ENCODE results near the gene RUFY4. TPM values are rescaled to one million over a fixed set of nuclear protein-coding genes. Genes with fewer than 3 reads are reported as not detected.

The RUFY4 gene
- total and polyA plus RNA-seq, 10 donors: 0.32 to 4.5 (median 2.6) TPM

GRCh38 chr2:218026244-218026643, 42.8 kb upstream of the RUFY4 start:
- Histone ChIP-seq H3K4me3 (no peak overlapping the region), H3K27ac (no peak overlapping the region), H3K27me3 (replicated peaks in 1 of 7) (no peaks in the 10 kb centered on the region), H3K9me3 (no peaks in the 10 kb centered on the region), H3K4me1 (no peaks in the 10 kb centered on the region), H3K36me3 (no peaks in the 10 kb centered on the region)
- WGBS, 5 donors: 85 to 96% (median 91%) methylated on average over 7 of the region's 7 CpGs
- no peak for DNase-seq
- TF ChIP-seq POLR2A (IDR thresholded peaks at IDR 0.05) (no peak), CTCF (IDR thresholded peaks at IDR 0.05 in 8 of 11, conservative IDR thresholded peaks at IDR 0.05 in 3 of 11) (no peak), POLR2AphosphoS5 (IDR thresholded peaks at IDR 0.05) (no peak)
- intact Hi-C loops (cut with DNase I; ENCODE audit: low total_unique reads): no loop called here

- Histone ChIP-seq H3K36me3 (no peaks in the 10 kb centered on the region), H3K27me3 (replicated peaks in 1 of 7) (no peaks in the 10 kb centered on the region), H3K27ac (no peak overlapping the region), H3K9me3 (no peaks in the 10 kb centered on the region), H3K4me3 (no peak overlapping the region), H3K4me1 (no peaks in the 10 kb centered on the region)
- TF ChIP-seq POLR2AphosphoS5 (IDR thresholded peaks at IDR 0.05) (no peak), CTCF (IDR thresholded peaks at IDR 0.05 in 8 of 11, conservative IDR thresholded peaks at IDR 0.05 in 3 of 11) (no peak), POLR2A (IDR thresholded peaks at IDR 0.05) (no peak)
- no peak for DNase-seq
- intact Hi-C loops (cut with DNase I; ENCODE audit: low total_unique reads): no loop called here
- WGBS, 5 donors: 78 to 84% (median 83%) methylated on average over 15 to 17 of the region's 17 CpGs
These were observed 42.2 kb upstream of the RUFY4 start for GRCh38 chr2:218026676-218027425.

GRCh38 chr2:218027426-218028188, 41.4 kb upstream of the RUFY4 start:
- TF ChIP-seq CTCF (IDR thresholded peaks at IDR 0.05 in 8 of 11, conservative IDR thresholded peaks at IDR 0.05 in 3 of 11): no peak
- TF ChIP-seq POLR2AphosphoS5 (IDR thresholded peaks at IDR 0.05): no peak
- TF ChIP-seq POLR2A (IDR thresholded peaks at IDR 0.05): no peak
- no peak overlapping the region for H3K27ac ChIP-seq
- H3K4me1 ChIP-seq: no peaks in the 10 kb centered on the region
- no peaks in the 10 kb centered on the region for H3K27me3 ChIP-seq (replicated peaks in 1 of 7)
- intact Hi-C loops (cut with DNase I; ENCODE audit: low total_unique reads): no loop called here
- H3K4me3 ChIP-seq: no peak overlapping the region
- 85 to 95% (median 90%) methylated on average over 6 of the region's 6 CpGs for WGBS, 5 donors
- DNase-seq: no peak
- H3K9me3 ChIP-seq: no peaks in the 10 kb centered on the region
- no peaks in the 10 kb centered on the region for H3K36me3 ChIP-seq

GRCh38 chr2:218028189-218028495, 40.9 kb upstream of the RUFY4 start:
- WGBS, 5 donors: 72 to 95% (median 80%) methylated on average over 2 of the region's 2 CpGs
- no peak for DNase-seq

More at GRCh38 chr2:218028189-218028495, 40.9 kb upstream of the RUFY4 start:
- Histone ChIP-seq H3K36me3 (no peaks in the 10 kb centered on the region), H3K9me3 (no peaks in the 10 kb centered on the region), H3K27me3 (replicated peaks in 1 of 7) (no peaks in the 10 kb centered on the region), H3K27ac (no peak overlapping the region), H3K4me1 (no peaks in the 10 kb centered on the region), H3K4me3 (no peak overlapping the region)
- TF ChIP-seq CTCF (IDR thresholded peaks at IDR 0.05 in 8 of 11, conservative IDR thresholded peaks at IDR 0.05 in 3 of 11): no peak
- TF ChIP-seq POLR2AphosphoS5 (IDR thresholded peaks at IDR 0.05): no peak
- intact Hi-C loops (cut with DNase I; ENCODE audit: low total_unique reads): no loop called here

All from spleen (tissue), 11 donors.